Measurements from ENCODE around the gene RBM7. TPM values are rescaled to one million over a fixed set of nuclear protein-coding genes. Genes with fewer than 3 reads are reported as not detected.

The RBM7 gene
- total and polyA plus RNA-seq, 7 donors: 20.5 to 36.3 (median 28.4) TPM

- 26 to 64% methylated on average over 7 of the region's 7 CpGs for WGBS, 2 donors
- Histone ChIP-seq H3K27me3 (no peaks in the 10 kb centered on the region), H3K36me3 (peaks cover 0 to 16% (median 7%) of the 10 kb centered on the region in 4 donors), H3K4me3 (peak overlapping the region; percentile 81 to 99 (median 94)), H3K4me1 (peaks cover 2 to 31% (median 18%) of the 10 kb centered on the region in 4 donors), H3K9me3 (no peaks in the 10 kb centered on the region), H3K27ac (peak overlapping the region; percentile 85 to 95 (median 92))
- intact Hi-C loops (cut with DNase I): no loop called here
- DNase-seq: no peak
- TF ChIP-seq POLR2A (IDR thresholded peaks at IDR 0.05) (no peak), POLR2AphosphoS5 (IDR thresholded peaks at IDR 0.05) (peak in 1 of 4 donors; percentile 13)
Observed at GRCh38 chr11:114440971-114441763, 40.7 kb downstream of the RBM7 start.

- Histone ChIP-seq H3K9me3 (no peaks in the 10 kb centered on the region), H3K4me1 (peaks cover 2 to 31% (median 18%) of the 10 kb centered on the region in 4 donors), H3K27ac (peak overlapping the region in 2 of 4 donors; percentile 94 to 95), H3K36me3 (peaks cover 0 to 22% (median 8%) of the 10 kb centered on the region in 4 donors), H3K4me3 (no peak overlapping the region), H3K27me3 (no peaks in the 10 kb centered on the region)
- intact Hi-C loops (cut with DNase I): no loop called here
- no peak for DNase-seq
- WGBS, 2 donors: 33 to 74% methylated on average over 2 of the region's 2 CpGs
- TF ChIP-seq POLR2A (IDR thresholded peaks at IDR 0.05) (no peak), CTCF (IDR thresholded peaks at IDR 0.05) (no peak), POLR2AphosphoS5 (IDR thresholded peaks at IDR 0.05) (no peak), EP300 (IDR thresholded peaks at IDR 0.05) (no peak)
Observed at GRCh38 chr11:114441921-114442320, 41.5 kb downstream of the RBM7 start.

GRCh38 chr11:114442536-114442935, 42.1 kb downstream of the RBM7 start:
- 88 to 96% methylated on average over 1 of the region's 1 CpG for WGBS, 2 donors
- intact Hi-C loops (cut with DNase I): no loop called here
- no peak for TF ChIP-seq POLR2A (IDR thresholded peaks at IDR 0.05)
- TF ChIP-seq POLR2AphosphoS5 (IDR thresholded peaks at IDR 0.05): no peak
- no peak for TF ChIP-seq CTCF (IDR thresholded peaks at IDR 0.05)
- no peak for TF ChIP-seq EP300 (IDR thresholded peaks at IDR 0.05)

GRCh38 chr11:114447444-114447843, 47.0 kb downstream of the RBM7 start:
- Histone ChIP-seq H3K36me3 (peaks cover 0 to 48% (median 21%) of the 10 kb centered on the region in 4 donors), H3K27me3 (no peaks in the 10 kb centered on the region), H3K4me1 (peaks cover 2 to 26% (median 22%) of the 10 kb centered on the region in 4 donors), H3K9me3 (no peaks in the 10 kb centered on the region), H3K27ac (peak overlapping the region in 1 of 4 donors; percentile 0), H3K4me3 (no peak overlapping the region)
- WGBS, 2 donors: 91 to 96% methylated on average over 2 of the region's 2 CpGs
- DNase-seq: no peak
- TF ChIP-seq POLR2A (IDR thresholded peaks at IDR 0.05) (no peak), POLR2AphosphoS5 (IDR thresholded peaks at IDR 0.05) (no peak), CTCF (IDR thresholded peaks at IDR 0.05) (no peak), EP300 (IDR thresholded peaks at IDR 0.05) (no peak)
- intact Hi-C loops (cut with DNase I): no loop called here

More at GRCh38 chr11:114442536-114442935, 42.1 kb downstream of the RBM7 start:
- H3K9me3 ChIP-seq: no peaks in the 10 kb centered on the region
- no peak for DNase-seq
- no peak overlapping the region for H3K27ac ChIP-seq
- H3K27me3 ChIP-seq: no peaks in the 10 kb centered on the region
- H3K36me3 ChIP-seq: peaks cover 0 to 22% (median 8%) of the 10 kb centered on the region in 4 donors
- H3K4me3 ChIP-seq: no peak overlapping the region
- peaks cover 2 to 34% (median 20%) of the 10 kb centered on the region in 4 donors for H3K4me1 ChIP-seq

- WGBS, 2 donors: 62 to 67% methylated on average over 3 of the region's 3 CpGs
- intact Hi-C loops (cut with DNase I): no loop called here
- DNase-seq: no peak
- Histone ChIP-seq H3K9me3 (no peaks in the 10 kb centered on the region), H3K36me3 (peaks cover 0 to 52% (median 24%) of the 10 kb centered on the region in 4 donors), H3K27me3 (no peaks in the 10 kb centered on the region), H3K4me3 (no peak overlapping the region), H3K4me1 (peaks cover 2 to 26% (median 20%) of the 10 kb centered on the region in 4 donors), H3K27ac (peak overlapping the region in 2 of 4 donors; percentile 0 to 27)
- TF ChIP-seq POLR2A (IDR thresholded peaks at IDR 0.05): no peak
- no peak for TF ChIP-seq POLR2AphosphoS5 (IDR thresholded peaks at IDR 0.05)
- TF ChIP-seq EP300 (IDR thresholded peaks at IDR 0.05): no peak
- TF ChIP-seq CTCF (IDR thresholded peaks at IDR 0.05): no peak
Observed at GRCh38 chr11:114447892-114448291, 47.4 kb downstream of the RBM7 start.

All from sigmoid colon (tissue), 7 donors.